Neural cell (in vitro differentiated cells): ENCODE measurements around the gene CPB1.

Experiments used
- EP300 ChIP-seq: fragments of 450-650 bp; conservative IDR thresholded peaks from 2 replicates; pipeline ENCODE4 v1.6.1; 2014; ENCODE audit warnings: antibody characterized with exemption, mild to moderate bottlenecking, moderate library complexity; ENCODE audit not compliant: poor library complexity, severe bottlenecking
- EZH2 ChIP-seq: fragments of 200-600, 300-800 bp; shearing (Covaris generic), sonication (generic); IDR thresholded peaks from 2 replicates; pipeline ENCODE4 v1.6.1; 2014; ENCODE audit warnings: antibody characterized with exemption, low read length, borderline replicate concordance, mild to moderate bottlenecking; ENCODE audit not compliant: insufficient read depth, poor library complexity, severe bottlenecking
- MXI1 ChIP-seq: fragments of 450-650 bp; conservative IDR thresholded peaks from 2 replicates; pipeline ENCODE4 v1.6.1; 2014; ENCODE audit warnings: antibody characterized with exemption, mild to moderate bottlenecking; ENCODE audit not compliant: poor library complexity, severe bottlenecking
- POLR2AphosphoS5 ChIP-seq: IDR thresholded peaks from 2 replicates; pipeline ENCODE4 v1.6.1; 2012
- RAD21 ChIP-seq: fragments of 450-650 bp; conservative IDR thresholded peaks from 2 replicates; pipeline ENCODE4 v1.6.1; 2014; ENCODE audit warnings: antibody characterized with exemption, mild to moderate bottlenecking, moderate library complexity
- SMC3 ChIP-seq: fragments of 450-650 bp; conservative IDR thresholded peaks from 2 replicates; pipeline ENCODE4 v1.6.1; 2014; ENCODE audit warnings: antibody characterized with exemption, mild to moderate bottlenecking, moderate library complexity; ENCODE audit not compliant: poor library complexity
- TAF1 ChIP-seq: IDR thresholded peaks from 2 replicates; pipeline ENCODE4 v1.6.1; 2012; ENCODE audit warnings: low read depth
- TF ChIP-seq, protein P1 (sequence below): fragments of 450-650 bp; IDR thresholded peaks from 2 replicates; pipeline ENCODE4 v1.5.1; 2014; ENCODE audit warnings: antibody characterized with exemption, mild to moderate bottlenecking, moderate library complexity; ENCODE audit not compliant: poor library complexity, severe bottlenecking

DNA sequence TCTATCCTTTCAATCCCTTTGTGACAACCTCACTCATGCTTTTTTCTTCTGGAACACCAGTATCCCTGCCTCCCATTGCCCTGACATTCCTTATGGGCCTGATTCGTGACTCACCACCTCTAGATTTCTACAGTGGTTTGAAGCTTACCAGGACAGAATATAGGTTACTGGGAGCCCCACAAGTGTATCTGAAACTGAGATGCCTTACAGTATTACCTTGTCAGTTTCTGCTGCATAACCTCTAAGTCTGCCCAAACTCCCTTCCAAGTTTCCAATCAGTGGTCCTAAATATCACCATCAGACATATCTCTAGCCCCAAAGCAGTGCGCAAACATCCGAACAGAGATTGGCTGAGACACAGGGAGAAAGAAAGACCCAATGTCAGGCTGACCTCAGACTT is 5.6 kb downstream of the CPB1 start:
- TF ChIP-seq POLR2AphosphoS5 (no peak), TAF1 (no peak), RAD21 (no peak), EZH2 (no peak), SMC3 (no peak), EP300 (no peak), MXI1 (no peak)
- TF ChIP-seq, protein P1, sequence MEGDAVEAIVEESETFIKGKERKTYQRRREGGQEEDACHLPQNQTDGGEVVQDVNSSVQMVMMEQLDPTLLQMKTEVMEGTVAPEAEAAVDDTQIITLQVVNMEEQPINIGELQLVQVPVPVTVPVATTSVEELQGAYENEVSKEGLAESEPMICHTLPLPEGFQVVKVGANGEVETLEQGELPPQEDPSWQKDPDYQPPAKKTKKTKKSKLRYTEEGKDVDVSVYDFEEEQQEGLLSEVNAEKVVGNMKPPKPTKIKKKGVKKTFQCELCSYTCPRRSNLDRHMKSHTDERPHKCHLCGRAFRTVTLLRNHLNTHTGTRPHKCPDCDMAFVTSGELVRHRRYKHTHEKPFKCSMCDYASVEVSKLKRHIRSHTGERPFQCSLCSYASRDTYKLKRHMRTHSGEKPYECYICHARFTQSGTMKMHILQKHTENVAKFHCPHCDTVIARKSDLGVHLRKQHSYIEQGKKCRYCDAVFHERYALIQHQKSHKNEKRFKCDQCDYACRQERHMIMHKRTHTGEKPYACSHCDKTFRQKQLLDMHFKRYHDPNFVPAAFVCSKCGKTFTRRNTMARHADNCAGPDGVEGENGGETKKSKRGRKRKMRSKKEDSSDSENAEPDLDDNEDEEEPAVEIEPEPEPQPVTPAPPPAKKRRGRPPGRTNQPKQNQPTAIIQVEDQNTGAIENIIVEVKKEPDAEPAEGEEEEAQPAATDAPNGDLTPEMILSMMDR: no peak
